ENCODE measurements around the gene GPX4. TPM values are rescaled to one million over a fixed set of nuclear protein-coding genes. Genes with fewer than 3 reads are reported as not detected.
A peak's percentile ranks its signal among the peaks of the same experiment; 100 is the strongest.

The GPX4 gene
- total and polyA plus RNA-seq, 9 of the 15 experiments (the other 6 are each of a cell fraction or from before 2014, with no cell fraction given), result 61.4 to 661 (median 349) TPM

- no peak for TF ChIP-seq ZBTB49 (CRISPR knock-in tag; IDR thresholded peaks at IDR 0.05; ENCODE audit: borderline replicate concordance)
These were observed 1.2 kb upstream of the GPX4 start (continued) for GRCh38 chr19:1102407-1103131.

GRCh38 chr19:1103132-1103707, 574 bp upstream of the GPX4 start:
- Histone ChIP-seq H3K9ac (ENCODE audit: insufficient read depth in 1 of 2, low read depth in 2 of 2, low read length in 2 of 2) (peak overlapping the region; percentile 44 to 57; a peak in 3 of 4 replicates), H4K20me1 (replicated peaks; ENCODE audit: control insufficient read depth, insufficient read depth, low read length) (no peaks in the 10 kb centered on the region; the same call in 1 of the 2 replicates), H3K27ac (ENCODE audit: extremely low read depth, low read depth, low read length) (peak overlapping the region; percentile 71), H3K9me1 (ENCODE audit: control insufficient read depth, insufficient read depth, low read length) (no peaks in the 10 kb centered on the region), H3K4me2 (ENCODE audit: insufficient read depth, low read length) (peak overlapping the region; percentile 82), H3K79me2 (ENCODE audit: control insufficient read depth, insufficient read depth, low read length) (peaks cover 25% of the 10 kb centered on the region), H3K36me3 (ENCODE audit: control insufficient read depth, insufficient read depth, low read length) (peaks cover 31% of the 10 kb centered on the region; the same call in 2 of the 3 replicates), H3K27me3 (ENCODE audit: control insufficient read depth in 2 of 2, insufficient read depth in 2 of 2, low read length in 2 of 2) (no peaks in the 10 kb centered on the region), H3K9me3 (replicated peaks; ENCODE audit: control insufficient read depth, insufficient read depth, low read depth, low read length) (peaks cover 7% of the 10 kb centered on the region), H3K4me1 (replicated peaks in 1 of 2; ENCODE audit: control insufficient read depth in 2 of 2, insufficient read depth in 2 of 2, low read length in 2 of 2) (peaks cover 33 to 72% of the 10 kb centered on the region in 2 experiments), H3K4me3 (peak overlapping the region; percentile 24; the same call in 1 of the 2 replicates), H2AFZ (ENCODE audit: low read depth, low read length) (peak overlapping the region; percentile 74)
- ATAC-seq (no peak), DNase-seq (ENCODE audit: extremely low read depth in 1 of 4, low spot score in 3 of 4) (no peak), FAIRE-seq (no peak)
- CTCF ChIA-PET (ENCODE audit: low intra/inter-chr PET ratio), result no interaction called here
- 21% methylated on average over 13 of the region's 20 CpGs for WGBS (ENCODE audit: insufficient coverage, low coverage, missing lambda C conversion rate)
- TSS peak; percentile 85 for BruUV-seq (replicated peaks)
- intact Hi-C loops (cut with micrococcal nuclease) (loop anchor here (2.0 to 5.0 kb wide), 2 partner anchors 61 to 82 kb away; partner anchors contain the start of genes ABCA7, RNU6-2 and TMEM259), in situ Hi-C loops (cut with MboI) (no loop called here)
- POLR2A ChIA-PET, result interaction anchor here (0.6 to 1.6 kb wide), 7 partner anchors 9 to 111 kb away, joined by 3 to 14 read pairs (median 6); no protein-coding TSS in a partner anchor
- TF ChIP-seq MAZ (CRISPR knock-in tag; conservative IDR thresholded peaks at IDR 0.05 in 1 of 2, IDR thresholded peaks at IDR 0.05 in 1 of 2), result no peak
- TF ChIP-seq GATAD2A (IDR thresholded peaks at IDR 0.05), result no peak
- no peak for TF ChIP-seq MEF2A (IDR thresholded peaks at IDR 0.05; ENCODE audit: control insufficient read depth, low read depth, low read length)
- no peak for TF ChIP-seq ZNF184 (CRISPR knock-in tag; IDR thresholded peaks at IDR 0.05)
- peak; percentile 100 for TF ChIP-seq ZNF121 (CRISPR knock-in tag; conservative IDR thresholded peaks at IDR 0.05)
- TF ChIP-seq ZBED1 (IDR thresholded peaks at IDR 0.05), result no peak
- TF ChIP-seq ZBTB2 (IDR thresholded peaks at IDR 0.05), result 0 out of 2 replicates have a peak, but pooled peaks have one; percentile 27
- no peak for TF ChIP-seq KLF10 (CRISPR knock-in tag; IDR thresholded peaks at IDR 0.05)
- no peak for TF ChIP-seq HDGF (IDR thresholded peaks at IDR 0.05)
- TF ChIP-seq SMAD4 (CRISPR knock-in tag; conservative IDR thresholded peaks at IDR 0.05), result peak; percentile 83
- TF ChIP-seq RUNX1 (IDR thresholded peaks at IDR 0.05; ENCODE audit: low read depth), result no peak
- no peak for TF ChIP-seq ATF6 (CRISPR knock-in tag; IDR thresholded peaks at IDR 0.05)
- TF ChIP-seq HDAC2 (IDR thresholded peaks at IDR 0.05), result peak; percentile 76
- no peak for TF ChIP-seq NUFIP1 (IDR thresholded peaks at IDR 0.05; ENCODE audit: partially characterized antibody)
